H54 (cell line): Measurements from ENCODE around the gene GAB3.
A peak's percentile ranks its signal among the peaks of the same experiment; 100 is the strongest.

Source experiments
- DNase-seq: peaks from one replicate; pipeline ENCODE4 v3.0.0; 2011; ENCODE audit warnings: low spot score, mixed read lengths; ENCODE audit not compliant: insufficient read length
- FAIRE-seq: peaks from 3 replicates; lab custom pipeline; 2011; peaks lifted over from hg19 to GRCh38; lab: Jason Lieb, UNC
- POLR2A ChIP-seq: IDR thresholded peaks from 2 replicates; pipeline ENCODE4 v1.6.1; 2011; ENCODE audit warnings: low read depth, mild to moderate bottlenecking, low read length

The GAB3 gene

GRCh38 chrX:154735695-154736393, 15.0 kb downstream of the GAB3 start:
- no peak for FAIRE-seq

GRCh38 chrX:154734061-154734781, 16.7 kb downstream of the GAB3 start:
- no peak for DNase-seq

More at GRCh38 chrX:154735695-154736393, 15.0 kb downstream of the GAB3 start:
- DNase-seq = no peak
- no peak for TF ChIP-seq POLR2A

GRCh38 chrX:154733066-154733425, 17.8 kb downstream of the GAB3 start:
- peak; percentile 92 for FAIRE-seq
- TF ChIP-seq POLR2A = no peak

More at GRCh38 chrX:154734061-154734781, 16.7 kb downstream of the GAB3 start:
- FAIRE-seq = no peak
- TF ChIP-seq POLR2A = no peak

GRCh38 chrX:154732421-154733065, 18.3 kb downstream of the GAB3 start:
- DNase-seq = no peak
- no peak for FAIRE-seq
- no peak for TF ChIP-seq POLR2A

More at GRCh38 chrX:154733066-154733425, 17.8 kb downstream of the GAB3 start:
- no peak for DNase-seq

GRCh38 chrX:154731881-154732280, 19.0 kb downstream of the GAB3 start:
- no peak for DNase-seq
- no peak for FAIRE-seq

GRCh38 chrX:154731184-154731583, 19.7 kb downstream of the GAB3 start:
- no peak for TF ChIP-seq POLR2A
- DNase-seq = no peak
- FAIRE-seq = no peak

More at GRCh38 chrX:154731881-154732280, 19.0 kb downstream of the GAB3 start:
- no peak for TF ChIP-seq POLR2A

GRCh38 chrX:154730253-154730891, 20.5 kb downstream of the GAB3 start:
- TF ChIP-seq POLR2A = no peak
- FAIRE-seq (peak; percentile 43), DNase-seq (no peak)

GRCh38 chrX:154729439-154729838, 21.4 kb downstream of the GAB3 start:
- FAIRE-seq (no peak), DNase-seq (no peak)
- no peak for TF ChIP-seq POLR2A

GRCh38 chrX:154728431-154729190, 22.3 kb downstream of the GAB3 start:
- no peak for DNase-seq
- no peak for TF ChIP-seq POLR2A
- FAIRE-seq = no peak

- FAIRE-seq (peak; percentile 91), DNase-seq (no peak)
- no peak for TF ChIP-seq POLR2A
Measured at GRCh38 chrX:154727871-154728270, 23.0 kb downstream of the GAB3 start.

- TF ChIP-seq POLR2A = no peak
- DNase-seq (no peak), FAIRE-seq (peak; percentile 62)
Measured at GRCh38 chrX:154727418-154727817, 23.5 kb downstream of the GAB3 start.

- no peak for FAIRE-seq
- no peak for DNase-seq
- no peak for TF ChIP-seq POLR2A
Measured at GRCh38 chrX:154724993-154725756, 25.7 kb downstream of the GAB3 start.
